Hepatocyte (in vitro differentiated cells): ENCODE measurements around the gene METTL27. TPM values are rescaled to one million over a fixed set of nuclear protein-coding genes. Genes with fewer than 3 reads are reported as not detected.

Experiments
- DNase-seq: peaks from one replicate; pipeline ENCODE4 v3.0.0-alpha.2; 2016; ENCODE audit warnings: low spot score
- H2AFZ ChIP-seq: fragments of 200-600 bp; sonication (generic); 2 replicates; pipeline ENCODE4 v1.6.0; 2016; ENCODE audit warnings: antibody characterized with exemption, mild to moderate bottlenecking
- H3K27ac ChIP-seq: fragments of 200-600 bp; sonication (generic); 2 replicates; pipeline ENCODE4 v1.5.1; 2016; ENCODE audit warnings: mild to moderate bottlenecking
- H3K27me3 ChIP-seq: fragments of 200-600 bp; sonication (generic); 2 replicates; pipeline ENCODE4 v1.6.1; 2016
- H3K36me3 ChIP-seq: fragments of 200-600 bp; sonication (generic); replicated peaks from 2 replicates; pipeline ENCODE4 v1.5.1; 2016; ENCODE audit warnings: low read depth; ENCODE audit not compliant: insufficient read depth
- H3K4me1 ChIP-seq: fragments of 200-600 bp; sonication (generic); 2 replicates; pipeline ENCODE4 v1.5.1; 2016; ENCODE audit warnings: mild to moderate bottlenecking, moderate library complexity; ENCODE audit not compliant: insufficient read depth
- H3K4me2 ChIP-seq: fragments of 200-600 bp; sonication (generic); 2 replicates; pipeline ENCODE4 v1.6.0; 2016
- H3K4me3 ChIP-seq: fragments of 200-600 bp; sonication (generic); 2 replicates; pipeline ENCODE4 v1.5.1; 2016; ENCODE audit warnings: mild to moderate bottlenecking
- H3K79me2 ChIP-seq: fragments of 200-600 bp; sonication (generic); 2 replicates; pipeline ENCODE4 v1.6.0; 2017; ENCODE audit warnings: mild to moderate bottlenecking
- H3K9me2 ChIP-seq: fragments of 200-600 bp; sonication (generic); replicated peaks from 2 replicates; pipeline ENCODE4 v1.6.0; 2017; ENCODE audit warnings: mild to moderate bottlenecking; ENCODE audit not compliant: insufficient read depth
- H3K9me3 ChIP-seq: fragments of 200-600 bp; sonication (generic); 2 replicates; pipeline ENCODE4 v1.5.1; 2016; ENCODE audit warnings: low read depth, mild to moderate bottlenecking
- H4K20me1 ChIP-seq: fragments of 200-600 bp; sonication (generic); 2 replicates; pipeline ENCODE4 v1.6.0; 2016; ENCODE audit warnings: mild to moderate bottlenecking; ENCODE audit not compliant: insufficient read depth, poor library complexity, severe bottlenecking
- CTCF ChIP-seq: fragments of 200-600 bp; sonication (generic); IDR thresholded peaks from 2 replicates; pipeline ENCODE4 v1.5.1; 2016; ENCODE audit warnings: antibody characterized with exemption, mild to moderate bottlenecking; ENCODE audit not compliant: poor library complexity
- EZH2 ChIP-seq: fragments of 200-600 bp; sonication (generic); IDR thresholded peaks from 2 replicates; pipeline ENCODE4 v1.6.1; 2016; ENCODE audit warnings: antibody characterized with exemption, mild to moderate bottlenecking, borderline replicate concordance
- EZH2phosphoT487 ChIP-seq: fragments of 200-600 bp; sonication (generic); IDR thresholded peaks from one replicate; pipeline ENCODE4 v1.6.1; 2018; ENCODE audit warnings: antibody characterized with exemption, mild to moderate bottlenecking, low read depth, moderate library complexity; ENCODE audit not compliant: unreplicated experiment, severe bottlenecking
- WGBS: methylation state at CpG from one replicate; pipeline ENCODE4 v1.1.6; 2016; ENCODE audit warnings: low lambda C conversion rate; ENCODE audit errors: missing lambda C conversion rate; 5-methylcytosine and 5-hydroxymethylcytosine counted together
- polyA plus RNA-seq: library from polyadenylated mRNA; unstranded; fragments of >200 nt; fragmentation: Nextera tagmentation; extraction: Ambion mirVana; gene quantifications from 2 replicates; pipeline ENCODE4 v1.2.1, GENCODE V29; 2016
- total RNA-seq: library from RNA; depleted of rRNA; stranded (reverse); fragments of >200 nt; gene quantifications from 2 replicates; pipeline ENCODE4 v1.2.3, GENCODE V29; 2014

METTL27 gene
- total and polyA plus RNA-seq, 2 experiments from 2014 or later: 1.6 to 6.5 TPM

GRCh38 chr7:73876361-73876760 lies 34.0 kb upstream of the METTL27 start:
- DNase-seq: no peak
- 97% methylated on average over 8 of the region's 8 CpGs for WGBS
- no peak for TF ChIP-seq CTCF
- TF ChIP-seq EZH2: no peak
- TF ChIP-seq EZH2phosphoT487: no peak

GRCh38 chr7:73872056-73872908 lies 30.0 kb upstream of the METTL27 start:
- H4K20me1 ChIP-seq: no peaks in the 10 kb centered on the region
- H3K9me3 ChIP-seq: no peaks in the 10 kb centered on the region
- H3K27ac ChIP-seq: no peak overlapping the region
- peaks cover 27% of the 10 kb centered on the region for H3K4me1 ChIP-seq
- no peaks in the 10 kb centered on the region for H3K27me3 ChIP-seq
- DNase-seq: no peak
- H3K4me2 ChIP-seq: no peak overlapping the region
- no peaks in the 10 kb centered on the region for H3K9me2 ChIP-seq
- no peak overlapping the region for H2AFZ ChIP-seq
- no peaks in the 10 kb centered on the region for H3K36me3 ChIP-seq
- no peak overlapping the region for H3K4me3 ChIP-seq
- 84% methylated on average over 13 of the region's 13 CpGs for WGBS
- TF ChIP-seq EZH2 (no peak), EZH2phosphoT487 (no peak), CTCF (no peak)
- H3K79me2 ChIP-seq: no peaks in the 10 kb centered on the region

More at GRCh38 chr7:73876361-73876760, 34.0 kb upstream of the METTL27 start:
- no peak overlapping the region for H3K4me3 ChIP-seq
- peaks cover 8% of the 10 kb centered on the region for H3K4me1 ChIP-seq
- no peak overlapping the region for H2AFZ ChIP-seq
- no peaks in the 10 kb centered on the region for H3K79me2 ChIP-seq
- no peaks in the 10 kb centered on the region for H3K9me3 ChIP-seq
- H3K27me3 ChIP-seq: peaks cover 9% of the 10 kb centered on the region
- H3K36me3 ChIP-seq: no peaks in the 10 kb centered on the region
- H4K20me1 ChIP-seq: no peaks in the 10 kb centered on the region
- no peak overlapping the region for H3K4me2 ChIP-seq
- no peak overlapping the region for H3K27ac ChIP-seq
- no peaks in the 10 kb centered on the region for H3K9me2 ChIP-seq

- no peaks in the 10 kb centered on the region for H3K36me3 ChIP-seq
- no peak overlapping the region for H3K4me3 ChIP-seq
- H3K27ac ChIP-seq: no peak overlapping the region
- no peaks in the 10 kb centered on the region for H3K79me2 ChIP-seq
- no peaks in the 10 kb centered on the region for H3K9me2 ChIP-seq
- WGBS: 57% methylated on average over 20 of the region's 20 CpGs
- H2AFZ ChIP-seq: no peak overlapping the region
- H3K9me3 ChIP-seq: no peaks in the 10 kb centered on the region
- DNase-seq: no peak
- H3K4me1 ChIP-seq: peaks cover 27% of the 10 kb centered on the region
- no peaks in the 10 kb centered on the region for H3K27me3 ChIP-seq
- H3K4me2 ChIP-seq: no peak overlapping the region
- TF ChIP-seq EZH2 (no peak), CTCF (no peak), EZH2phosphoT487 (no peak)
- no peaks in the 10 kb centered on the region for H4K20me1 ChIP-seq
These were observed 29.1 kb upstream of the METTL27 start for GRCh38 chr7:73871163-73872011.
